Measurements from ENCODE around the gene HDAC4.

HDAC4 gene

DNA sequence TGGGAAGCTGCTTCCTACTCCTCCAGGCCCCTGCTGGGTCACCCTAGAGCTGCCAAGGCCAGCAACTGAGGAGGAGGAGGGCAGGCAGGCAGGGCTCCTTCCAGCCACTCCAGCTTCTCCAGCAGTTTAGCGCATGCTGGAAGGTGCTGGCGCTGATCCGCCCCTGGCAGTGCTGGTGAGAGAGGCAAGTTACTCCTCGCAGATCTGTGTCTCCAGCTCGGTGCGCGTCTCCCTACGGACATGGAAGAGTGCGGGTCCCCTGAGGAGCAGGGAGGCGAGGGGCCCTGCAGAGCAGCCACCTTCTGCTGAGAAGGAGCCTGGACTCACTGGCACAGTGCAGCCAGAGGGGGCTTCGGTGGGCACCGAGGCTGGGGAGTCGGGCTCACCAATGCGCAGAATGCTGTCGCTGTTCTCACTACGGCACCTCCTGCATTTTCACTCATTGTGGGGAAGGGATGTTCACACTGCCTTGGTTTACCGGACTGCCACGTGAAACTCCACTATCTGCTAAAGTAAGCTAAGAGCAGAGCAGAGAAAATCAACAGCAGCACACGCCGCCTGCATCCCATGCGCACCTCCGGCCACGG, 206.0 kb downstream of the HDAC4 start:
- DNase-seq, result peak; percentile 6

DNA sequence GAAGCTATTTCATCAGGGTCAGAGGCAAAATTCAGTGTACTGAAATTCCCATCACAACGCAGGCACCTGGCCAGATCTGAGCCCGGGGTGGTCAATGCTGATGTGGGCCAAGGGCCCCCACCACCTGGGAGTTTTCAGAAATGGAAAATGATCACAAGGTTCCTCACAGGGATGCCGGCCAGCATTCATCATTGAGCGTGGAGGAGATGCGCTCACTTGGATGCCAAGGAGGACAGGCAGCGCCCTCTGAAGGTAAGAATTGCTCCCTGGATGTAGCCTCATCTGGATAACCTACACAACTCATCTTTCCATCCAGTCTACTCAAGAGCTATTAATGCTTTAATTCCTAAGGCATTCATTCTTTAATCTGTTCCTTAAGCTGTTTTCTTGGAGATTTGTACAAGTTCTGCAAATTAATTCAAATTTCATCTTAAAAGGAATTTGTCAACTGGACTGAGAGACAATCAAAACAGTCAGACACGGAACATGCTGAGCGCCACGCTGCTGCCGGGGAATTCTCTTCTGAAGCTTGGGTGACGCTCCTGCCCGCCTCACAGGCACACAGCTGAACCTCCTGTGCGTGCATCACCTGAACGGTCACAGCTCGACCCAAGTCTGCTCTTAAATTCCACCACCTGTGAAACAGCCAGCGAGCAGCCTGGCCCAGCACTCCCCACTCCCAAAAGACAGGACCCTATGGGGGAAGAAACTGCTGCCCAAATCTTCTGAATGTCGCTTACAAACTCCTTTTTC, 206.7 kb downstream of the HDAC4 start:
- peak; percentile 22 for DNase-seq

DNA sequence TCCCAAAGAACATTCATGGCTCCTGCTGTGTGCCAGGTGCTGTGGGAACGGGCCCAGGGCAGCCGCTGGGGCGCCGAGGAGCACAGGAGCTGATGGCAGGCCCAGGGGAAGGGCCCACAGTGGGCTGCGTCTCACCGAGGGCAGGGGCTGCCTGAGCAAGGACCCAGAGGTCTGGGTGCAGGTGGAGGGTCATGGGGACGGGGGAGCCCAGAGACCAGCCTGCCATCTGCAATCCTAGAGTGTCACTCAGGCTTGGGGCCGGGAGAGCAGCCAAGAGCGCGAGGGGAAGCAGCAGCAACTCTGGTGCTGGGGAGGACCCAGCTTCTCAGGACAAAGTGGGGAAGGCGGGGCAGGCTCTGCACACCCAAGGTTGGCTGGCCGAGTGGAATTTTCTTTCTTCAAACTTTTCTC, 207.4 kb downstream of the HDAC4 start:
- peak; percentile 33 for DNase-seq

DNA sequence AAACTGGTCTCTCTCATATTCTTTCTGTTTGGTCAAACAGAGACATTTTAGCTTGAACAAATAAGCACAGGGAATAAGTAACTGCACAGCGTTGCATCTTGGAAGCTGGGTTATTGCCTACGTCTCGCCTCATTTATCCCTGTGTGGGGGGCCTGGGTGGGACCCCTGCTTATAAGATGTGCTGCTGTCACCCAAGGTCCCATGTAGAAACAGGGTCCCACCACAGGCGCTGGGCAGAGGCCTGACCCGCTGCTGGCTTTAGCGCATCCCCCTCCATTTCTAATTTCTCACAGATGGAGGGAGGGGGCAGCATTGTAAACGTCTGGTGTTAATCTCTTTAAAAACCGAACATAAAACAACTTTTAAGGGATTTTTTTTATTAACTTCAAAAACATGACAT, 207.8 kb downstream of the HDAC4 start:
- no peak for DNase-seq

DNA sequence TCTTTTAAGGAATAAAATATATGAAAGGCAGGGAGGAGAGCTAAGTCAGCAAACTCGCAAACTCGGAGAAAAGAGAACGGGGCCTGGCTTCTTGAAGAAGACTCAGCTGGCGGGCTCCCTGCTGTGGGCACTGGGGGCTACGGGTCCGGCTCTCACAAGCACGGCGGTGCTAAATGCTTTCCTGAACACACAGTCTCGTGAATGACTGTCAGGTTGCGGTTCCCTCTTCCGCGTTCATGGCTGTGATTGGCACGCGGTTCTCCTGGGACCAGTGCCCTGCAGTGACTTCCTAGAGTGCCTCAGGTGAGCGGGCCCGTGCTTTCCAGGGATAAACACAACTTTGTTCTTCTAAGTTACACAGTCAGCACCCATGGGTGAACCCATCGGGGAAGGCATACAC, 208.4 kb downstream of the HDAC4 start:
- DNase-seq, result peak; percentile 12

DNA sequence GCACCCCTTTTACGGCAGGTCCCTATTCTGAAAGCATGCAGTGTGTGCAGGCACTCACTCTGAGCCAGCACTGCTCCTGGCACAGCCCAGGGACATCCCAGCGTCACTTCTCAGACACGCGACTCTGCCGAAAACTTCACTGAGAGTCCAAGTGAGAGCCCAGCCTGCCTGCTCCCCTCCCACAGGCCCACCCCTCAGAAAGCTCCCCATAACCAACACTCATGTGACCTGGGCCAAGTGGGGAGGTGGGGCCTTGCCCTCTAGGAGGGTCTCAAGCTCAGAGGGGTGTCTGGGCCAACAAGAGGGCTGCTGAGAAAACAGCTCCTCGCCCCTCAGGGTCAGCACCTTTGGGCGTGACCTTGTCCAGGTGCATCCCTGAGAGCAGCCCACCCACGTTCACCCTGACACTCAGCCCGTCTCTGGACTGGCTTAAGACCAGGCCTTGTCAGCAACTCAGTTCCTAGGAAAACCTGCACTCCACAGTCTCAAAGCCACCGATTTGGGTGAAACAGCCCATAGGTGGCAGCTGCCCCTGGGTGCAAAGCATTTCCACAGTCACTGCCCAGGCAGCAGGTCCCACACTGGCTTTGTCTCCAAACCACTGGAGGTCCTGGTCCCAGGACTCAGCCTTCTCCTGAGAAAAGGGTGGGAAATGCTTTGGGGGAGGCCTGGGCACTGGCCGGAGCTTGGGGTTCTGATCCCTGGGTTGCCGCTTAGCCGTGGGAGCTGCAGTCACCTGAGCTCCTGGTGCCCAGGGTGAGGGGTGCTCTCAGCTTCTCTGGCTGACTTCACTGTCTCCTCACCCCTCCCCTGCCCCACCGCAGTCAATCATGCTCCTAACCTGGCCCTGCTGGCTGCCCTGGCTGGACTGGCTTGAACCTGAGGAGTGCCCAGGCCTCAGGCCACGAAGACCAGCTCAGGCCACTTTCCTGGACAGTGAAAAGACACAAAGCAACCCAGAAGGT, 209.6 kb downstream of the HDAC4 start:
- peak; percentile 11 for DNase-seq

DNA sequence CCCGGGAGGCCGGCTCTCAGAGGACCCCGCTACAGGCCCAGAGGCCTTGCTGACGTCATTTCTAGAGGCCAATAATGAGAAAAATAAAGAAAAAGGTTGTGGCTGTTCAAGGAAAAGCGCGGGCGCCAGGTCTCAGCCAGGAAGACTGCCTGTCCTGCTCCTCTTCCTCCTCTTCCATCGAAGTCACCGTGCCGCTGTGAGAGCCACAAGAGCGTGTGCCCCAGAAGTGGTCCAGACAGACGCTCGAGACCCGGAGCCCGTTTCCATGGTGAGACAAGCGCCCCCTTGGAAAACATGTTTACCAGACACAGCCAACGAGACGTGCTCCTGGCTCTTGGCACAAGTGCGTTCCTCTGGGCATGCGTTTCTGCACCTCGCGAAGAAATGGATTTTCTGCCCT, 210.5 kb downstream of the HDAC4 start:
- peak; percentile 15 for DNase-seq

DNA sequence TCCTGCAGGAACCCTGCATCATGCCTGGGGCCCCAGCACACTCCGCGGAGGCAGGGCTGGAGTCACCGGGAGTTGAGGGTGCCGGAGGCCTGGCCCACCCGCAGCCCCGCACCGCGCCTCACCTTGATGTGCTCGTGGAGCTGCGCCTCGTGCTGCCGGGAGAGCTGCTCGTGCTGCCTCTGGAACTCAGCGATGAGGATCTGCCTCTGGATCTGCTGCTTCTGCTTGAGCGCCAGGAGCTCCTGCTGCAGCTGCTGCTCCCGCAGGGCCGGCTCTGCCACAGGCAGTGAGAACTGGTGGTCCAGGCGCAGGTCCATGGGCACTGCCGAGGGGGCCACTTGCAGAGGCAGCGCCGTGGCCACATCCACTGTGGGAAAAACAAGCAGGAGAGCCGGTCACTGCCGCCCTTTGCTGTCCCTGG, 211.1 kb downstream of the HDAC4 start:
- peak; percentile 8 for DNase-seq

DNA sequence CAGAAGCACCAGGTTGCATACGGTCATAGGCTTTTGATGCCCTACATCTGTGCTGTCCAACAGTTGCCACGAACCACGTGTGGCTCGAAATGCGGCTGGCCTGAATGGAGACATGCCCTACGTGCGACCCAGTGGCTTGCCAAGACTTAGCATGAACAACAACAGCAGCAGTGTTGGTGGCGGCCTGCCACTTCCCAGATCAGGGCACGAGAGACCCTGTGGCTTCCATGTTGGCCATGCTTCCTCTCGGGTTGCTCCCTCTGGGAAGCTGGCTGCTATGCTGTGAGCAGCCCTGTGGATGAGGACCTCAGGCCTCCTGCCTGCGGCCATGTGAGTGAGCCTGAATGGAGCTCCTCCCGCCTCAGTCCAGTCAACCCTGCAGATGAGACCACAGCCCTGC, 212.3 kb downstream of the HDAC4 start:
- DNase-seq, result peak; percentile 4

DNA sequence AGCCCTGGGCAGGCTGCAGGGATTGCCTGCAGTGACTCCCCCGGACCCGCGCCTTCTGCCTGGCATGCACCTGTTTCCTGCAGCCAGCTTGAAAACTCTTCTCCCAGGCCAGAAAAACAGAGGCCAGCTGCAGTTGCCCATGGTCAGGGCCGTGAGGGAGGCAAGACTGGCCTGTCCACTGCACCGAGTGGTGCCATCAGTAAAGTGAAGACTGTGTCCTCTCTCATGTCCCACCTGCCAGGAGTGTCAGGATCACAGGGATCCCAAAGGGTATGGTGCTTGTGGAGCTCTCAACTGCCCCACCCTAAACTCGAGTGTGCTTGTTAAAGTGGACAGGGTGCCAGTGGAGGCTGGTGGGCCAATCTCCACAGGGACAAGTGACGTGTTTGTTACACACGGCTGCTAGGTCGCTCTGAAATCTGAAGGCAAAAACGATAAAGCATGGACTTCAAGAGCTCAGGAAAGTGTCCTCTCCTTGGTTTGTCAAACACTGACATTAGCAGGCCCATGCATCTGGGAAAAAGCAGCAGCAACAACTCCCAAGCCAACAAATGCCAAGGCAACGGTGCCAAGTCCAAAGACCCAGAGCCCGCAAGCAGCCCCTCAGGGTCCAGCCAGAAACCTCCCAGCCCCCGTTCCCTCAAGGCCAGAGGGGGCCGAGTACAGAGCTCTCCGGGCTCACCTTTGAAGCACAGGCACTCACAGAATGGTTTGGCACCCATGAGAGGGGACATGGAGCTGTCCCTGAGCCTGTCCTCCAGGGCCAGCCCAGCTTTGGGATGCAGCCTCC, 213.2 kb downstream of the HDAC4 start:
- DNase-seq, result peak; percentile 16

DNA sequence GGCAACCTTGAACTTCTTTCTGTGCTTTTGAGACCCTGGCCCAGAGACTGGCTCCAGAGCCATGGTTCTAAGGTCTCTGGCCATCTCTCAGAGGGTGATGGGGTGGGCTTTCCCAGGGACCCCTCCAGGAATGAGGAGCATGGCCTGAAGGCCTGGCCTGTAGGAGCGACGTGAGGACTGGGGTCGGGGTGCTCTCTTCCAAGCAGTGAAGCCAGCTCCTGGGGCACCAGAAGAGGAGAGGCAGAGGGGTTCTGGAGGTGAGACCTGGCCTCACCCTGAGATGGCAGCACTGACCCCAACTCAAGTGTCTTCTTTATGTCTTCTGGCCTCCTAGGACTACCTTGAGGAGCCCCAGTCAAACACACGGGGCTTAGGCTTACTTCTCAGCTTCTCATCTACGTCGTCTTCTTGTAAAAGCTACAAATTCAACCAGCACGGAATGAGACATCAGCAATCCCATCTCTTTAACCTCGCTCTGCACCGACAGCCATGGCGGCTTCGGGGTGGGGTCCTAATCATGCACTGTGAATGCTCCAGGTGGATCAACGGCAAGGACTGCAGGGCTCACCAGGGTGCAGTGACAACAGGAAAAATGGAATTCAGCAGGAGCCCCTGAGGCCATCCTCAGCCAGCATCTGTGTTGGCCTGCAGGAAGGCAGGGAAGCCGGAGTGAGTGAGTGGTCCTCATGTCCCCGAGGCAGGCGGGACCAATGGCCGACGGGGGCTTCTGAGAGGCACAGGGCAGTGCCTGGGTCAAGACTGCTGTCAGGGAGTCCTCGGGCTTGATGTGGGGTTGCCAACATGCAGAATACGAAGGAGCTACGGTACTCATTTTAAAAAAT, 214.1 kb downstream of the HDAC4 start:
- peak; percentile 5 for DNase-seq

DNA sequence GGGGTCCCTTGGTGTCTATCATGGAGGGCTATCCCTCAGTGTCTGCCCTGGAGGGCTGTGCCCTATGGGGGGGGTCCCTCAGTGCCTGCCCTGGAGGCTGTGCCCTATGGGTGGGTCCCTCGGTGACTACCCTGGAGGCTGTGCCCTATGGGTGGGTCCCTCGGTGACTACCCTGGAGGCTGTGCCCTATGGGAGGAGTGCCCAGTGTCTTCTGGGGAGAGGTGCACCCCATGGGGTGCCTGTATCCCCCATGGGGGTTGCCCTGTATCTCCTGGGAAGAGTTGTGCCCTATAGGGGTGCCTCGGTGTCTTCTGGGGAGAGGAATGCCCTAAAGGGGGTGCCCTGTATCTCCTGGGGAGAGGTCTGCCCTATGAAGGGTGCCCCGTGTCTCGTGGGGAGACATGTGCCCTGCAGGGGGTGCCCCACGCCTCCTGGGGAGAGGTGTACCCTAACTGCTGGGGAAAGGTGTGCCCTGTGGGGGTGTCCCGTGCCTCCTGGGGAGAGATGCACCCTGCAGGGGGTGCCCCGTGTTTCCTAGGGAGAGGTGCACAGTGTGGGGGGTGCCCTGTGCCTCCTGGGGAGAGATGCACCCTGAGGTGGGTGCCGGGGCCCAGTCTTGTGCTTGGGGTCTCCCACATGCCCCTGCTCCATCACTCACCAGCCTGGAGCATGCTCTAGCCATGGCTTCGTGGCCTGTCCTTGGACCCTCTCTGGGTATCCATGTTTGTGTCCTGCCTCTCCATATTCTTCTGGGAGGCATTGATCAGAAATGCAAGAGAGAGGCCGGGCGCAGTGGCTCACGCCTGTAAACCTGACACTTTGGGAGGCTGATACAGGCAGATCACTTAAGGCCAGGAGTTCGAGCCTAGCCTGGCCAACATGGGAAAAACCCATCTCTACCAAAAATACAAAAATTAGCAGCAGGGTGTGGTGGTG, 215.6 kb downstream of the HDAC4 start:
- peak; percentile 12 for DNase-seq

DNA sequence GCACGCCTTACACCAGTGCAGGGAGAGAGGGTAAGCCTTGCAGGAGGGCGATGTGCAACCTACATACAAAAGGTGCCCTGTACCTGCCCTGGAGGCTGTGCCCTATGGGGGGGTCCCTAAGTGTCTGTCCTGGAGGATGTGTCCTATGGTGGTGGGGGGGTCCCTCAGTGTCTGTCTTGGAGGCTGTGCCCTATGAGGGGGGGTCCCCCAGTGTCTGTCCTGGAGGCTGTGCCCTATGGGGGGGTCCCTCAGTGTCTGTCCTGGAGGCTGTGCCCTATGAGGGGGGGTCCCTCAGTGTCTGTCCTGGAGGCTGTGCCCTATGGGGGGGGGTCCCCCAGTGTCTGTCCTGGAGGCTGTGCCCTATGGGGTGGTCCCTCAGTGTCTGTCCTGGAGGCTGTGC, 216.6 kb downstream of the HDAC4 start:
- DNase-seq, result no peak

DNA sequence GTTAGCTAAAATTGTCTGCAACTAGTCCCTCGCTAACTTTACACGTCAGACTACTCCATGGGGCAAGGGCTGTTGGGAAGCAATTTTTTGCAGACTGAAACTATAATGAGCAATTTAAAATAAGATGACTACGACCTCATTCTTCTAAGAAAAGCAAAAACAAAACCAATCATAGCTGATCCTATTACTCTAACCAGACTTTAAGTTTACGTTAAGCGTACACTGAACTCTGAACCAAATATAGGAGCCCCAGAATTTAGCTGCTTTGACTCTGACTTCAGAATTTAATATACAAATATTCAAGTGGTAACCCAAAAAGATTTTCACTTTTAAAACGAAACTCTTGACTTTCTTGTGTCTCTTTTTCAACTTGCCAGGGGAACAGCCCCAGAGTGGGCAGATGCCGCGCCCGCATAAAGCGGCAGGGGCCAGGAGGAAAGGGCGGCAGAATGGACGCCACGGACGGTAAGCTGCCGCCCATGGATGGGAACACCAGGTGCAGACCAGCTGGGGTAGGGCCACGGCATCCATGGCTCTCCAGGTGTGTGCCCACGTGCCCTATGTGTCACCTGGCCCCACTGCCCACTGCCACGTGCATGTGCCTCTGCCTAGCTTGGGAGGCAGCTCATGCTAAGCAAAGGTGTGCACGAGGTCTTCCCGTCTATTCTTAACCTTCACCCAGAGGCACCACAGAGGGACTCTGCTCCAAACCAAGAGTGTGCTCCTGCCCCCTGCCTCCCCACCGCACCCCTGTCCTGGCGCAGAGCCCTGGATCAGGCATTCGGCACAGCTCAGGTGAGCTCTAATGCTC, 217.6 kb downstream of the HDAC4 start:
- DNase-seq, result peak; percentile 14

DNA sequence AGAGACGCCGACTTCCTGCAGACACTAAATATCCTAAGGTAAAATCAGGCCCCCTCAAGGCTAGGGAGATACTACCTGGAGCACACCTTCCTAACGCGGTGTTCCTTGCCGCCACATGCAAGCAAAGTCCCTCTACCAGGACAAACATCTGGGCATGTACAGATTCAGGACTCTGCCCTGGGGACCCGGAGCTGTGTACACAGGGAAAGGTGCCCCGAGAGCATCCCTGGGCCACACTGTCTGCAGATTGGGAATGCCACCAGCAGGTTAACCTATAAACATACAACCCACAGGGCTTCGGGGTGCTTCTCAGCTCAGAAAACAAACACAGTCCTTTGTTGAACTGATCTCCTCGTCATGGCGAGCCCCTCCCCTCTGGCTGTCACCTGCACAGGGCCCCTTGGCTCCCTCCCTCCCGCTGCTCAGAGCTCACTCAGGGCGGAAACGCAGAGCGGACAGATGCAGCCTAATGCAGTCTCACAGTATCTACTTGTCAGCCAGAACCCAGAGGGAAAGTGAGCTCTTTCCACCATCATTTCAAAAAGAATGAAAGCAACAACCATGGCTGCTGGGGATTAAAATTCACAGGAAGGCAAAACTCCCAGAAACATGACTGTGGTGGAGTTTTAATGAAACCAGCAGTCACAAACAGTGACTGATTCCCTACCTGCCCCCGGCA, 218.8 kb downstream of the HDAC4 start:
- DNase-seq, result peak; percentile 30

DNA sequence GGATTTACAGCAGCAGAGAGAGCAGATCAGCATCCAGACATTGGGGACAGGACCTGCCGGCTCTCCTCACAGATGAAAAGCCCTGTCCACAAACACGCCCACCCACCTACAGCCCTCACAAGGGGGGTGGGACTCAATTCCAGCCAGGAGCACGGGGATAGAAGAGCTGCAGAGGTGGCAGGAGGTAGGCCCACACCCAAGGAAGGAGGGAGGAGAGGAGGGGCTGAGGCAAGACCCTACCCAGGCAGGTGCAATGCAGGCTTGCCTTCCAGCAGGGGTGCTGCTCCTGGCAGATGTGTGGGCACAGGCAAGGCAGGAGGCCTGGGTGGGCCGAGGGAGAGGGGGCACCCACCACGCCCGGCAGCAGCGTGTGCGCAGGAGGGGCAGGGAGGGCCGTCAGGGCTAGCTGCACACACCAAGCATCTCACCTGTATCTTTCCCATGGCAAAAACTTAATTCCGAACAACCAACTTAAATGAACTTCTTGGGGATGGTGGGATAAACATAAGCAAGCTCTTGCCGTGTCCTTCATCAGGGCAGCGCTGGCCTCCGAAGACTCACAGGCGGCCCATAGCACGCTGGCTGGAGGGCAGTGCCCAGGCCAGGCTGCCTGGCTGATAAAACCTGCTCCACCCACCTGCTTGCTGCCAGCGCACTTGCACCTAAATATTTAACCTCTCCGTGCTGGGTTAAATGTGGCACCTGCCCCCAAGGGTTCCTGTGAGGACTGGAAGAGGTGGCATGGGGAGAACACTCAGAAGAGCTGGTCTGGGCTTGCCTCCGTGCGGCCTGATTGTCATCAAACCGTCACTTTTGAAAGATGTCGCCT, 219.5 kb downstream of the HDAC4 start:
- DNase-seq, result peak; percentile 9

DNA sequence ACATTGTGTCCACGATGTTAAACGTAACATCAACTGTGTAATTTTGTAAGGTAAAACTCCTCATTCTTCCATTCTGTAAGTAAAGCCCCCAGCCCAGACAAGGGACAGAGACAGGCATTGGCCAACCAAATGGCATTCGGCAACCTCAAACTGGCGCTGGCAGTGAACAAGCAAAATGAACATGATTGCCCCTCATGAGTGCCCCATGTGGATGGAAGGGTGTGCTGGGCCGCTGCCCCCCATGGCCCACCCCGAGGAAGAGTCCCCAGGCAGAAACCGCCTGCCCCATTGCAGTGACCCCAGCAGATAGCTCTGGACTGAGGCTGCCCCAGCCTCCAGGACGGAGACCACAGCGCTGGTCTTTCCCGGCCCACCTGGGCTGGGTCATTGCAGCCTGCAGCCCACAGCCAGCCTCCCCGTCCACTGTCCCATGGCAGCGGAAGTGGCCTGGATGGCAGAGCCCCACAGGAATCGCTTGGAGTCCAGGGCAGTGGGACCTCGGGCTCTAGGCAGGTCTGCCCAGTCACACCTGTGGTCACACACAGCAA, 220.2 kb downstream of the HDAC4 start:
- peak; percentile 9 for DNase-seq

Data from right hindlimb (tissue), 1 donor.